Measurements from ENCODE around the gene MYPN.

- no peak for TF ChIP-seq POLR2A (IDR thresholded peaks at IDR 0.05; ENCODE audit: low read depth, low read length)
- TF ChIP-seq POLR2AphosphoS5 (IDR thresholded peaks at IDR 0.05; ENCODE audit: low read depth, low read length), result no peak
Observed at GRCh38 chr10:68075550-68076004, 33.7 kb upstream of the MYPN start.

Measured in GM12891 (cell line).